PFSK-1 (cell line): ENCODE results near the gene ZNF530.
A peak's percentile ranks its signal among the peaks of the same experiment; 100 is the strongest.

Source experiments
- FOXP2 ChIP-seq: optimal IDR thresholded peaks from 2 replicates; pipeline ENCODE3; 2011; ENCODE audit warnings: borderline replicate concordance, control low read depth, inconsistent platforms; ENCODE audit not compliant: insufficient read depth; ENCODE audit errors: extremely low read length, extremely low read depth
- POLR2AphosphoS5 ChIP-seq: IDR thresholded peaks from 2 replicates; pipeline ENCODE4 v1.6.1; 2012; ENCODE audit warnings: low read depth, mild to moderate bottlenecking, control low read depth, low read length, moderate library complexity
- SIN3A ChIP-seq: IDR thresholded peaks from 2 replicates; pipeline ENCODE4 v1.6.1; 2012; ENCODE audit warnings: mild to moderate bottlenecking, low read length, moderate library complexity, borderline replicate concordance; ENCODE audit not compliant: insufficient read depth
- TAF1 ChIP-seq: IDR thresholded peaks from 2 replicates; pipeline ENCODE4 v1.6.1; 2012; ENCODE audit warnings: low read length, control low read depth, borderline replicate concordance; ENCODE audit not compliant: insufficient read depth
- TF ChIP-seq, protein P1 (sequence below), 2 experiments: IDR thresholded peaks; 2 replicates each; pipeline versions ENCODE4 v1.6.1 to v1.8.0; 2011 to 2012; ENCODE audit warnings: low read depth in 2 of 2, low read length in 2 of 2, control low read depth in 1 of 2, inconsistent platforms in 1 of 2, mild to moderate bottlenecking in 1 of 2, moderate library complexity in 1 of 2; ENCODE audit not compliant: insufficient read depth in 1 of 2

ZNF530 gene

DNA sequence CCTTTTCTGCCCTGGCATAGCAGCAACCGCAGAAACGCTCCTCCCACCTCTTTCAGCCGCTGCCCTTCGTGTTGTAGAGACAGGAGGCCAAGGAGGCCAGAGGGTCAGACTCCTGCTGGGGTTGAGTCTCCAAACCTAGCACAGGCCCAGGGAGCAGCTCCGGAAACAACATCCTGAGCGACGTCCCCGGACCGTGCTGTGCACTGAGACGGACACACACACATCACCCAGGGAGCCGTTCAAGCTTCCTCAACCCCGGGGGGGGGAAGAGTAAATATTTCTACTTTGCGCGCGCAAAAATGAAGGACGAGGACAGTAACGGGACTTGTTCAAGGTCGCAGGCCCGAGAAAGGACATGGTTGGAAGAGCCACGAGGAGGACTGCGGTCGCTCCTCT lies 40.7 kb upstream of the ZNF530 start:
- no peak for TF ChIP-seq SIN3A
- no peak for TF ChIP-seq FOXP2
- TF ChIP-seq, protein P1, sequence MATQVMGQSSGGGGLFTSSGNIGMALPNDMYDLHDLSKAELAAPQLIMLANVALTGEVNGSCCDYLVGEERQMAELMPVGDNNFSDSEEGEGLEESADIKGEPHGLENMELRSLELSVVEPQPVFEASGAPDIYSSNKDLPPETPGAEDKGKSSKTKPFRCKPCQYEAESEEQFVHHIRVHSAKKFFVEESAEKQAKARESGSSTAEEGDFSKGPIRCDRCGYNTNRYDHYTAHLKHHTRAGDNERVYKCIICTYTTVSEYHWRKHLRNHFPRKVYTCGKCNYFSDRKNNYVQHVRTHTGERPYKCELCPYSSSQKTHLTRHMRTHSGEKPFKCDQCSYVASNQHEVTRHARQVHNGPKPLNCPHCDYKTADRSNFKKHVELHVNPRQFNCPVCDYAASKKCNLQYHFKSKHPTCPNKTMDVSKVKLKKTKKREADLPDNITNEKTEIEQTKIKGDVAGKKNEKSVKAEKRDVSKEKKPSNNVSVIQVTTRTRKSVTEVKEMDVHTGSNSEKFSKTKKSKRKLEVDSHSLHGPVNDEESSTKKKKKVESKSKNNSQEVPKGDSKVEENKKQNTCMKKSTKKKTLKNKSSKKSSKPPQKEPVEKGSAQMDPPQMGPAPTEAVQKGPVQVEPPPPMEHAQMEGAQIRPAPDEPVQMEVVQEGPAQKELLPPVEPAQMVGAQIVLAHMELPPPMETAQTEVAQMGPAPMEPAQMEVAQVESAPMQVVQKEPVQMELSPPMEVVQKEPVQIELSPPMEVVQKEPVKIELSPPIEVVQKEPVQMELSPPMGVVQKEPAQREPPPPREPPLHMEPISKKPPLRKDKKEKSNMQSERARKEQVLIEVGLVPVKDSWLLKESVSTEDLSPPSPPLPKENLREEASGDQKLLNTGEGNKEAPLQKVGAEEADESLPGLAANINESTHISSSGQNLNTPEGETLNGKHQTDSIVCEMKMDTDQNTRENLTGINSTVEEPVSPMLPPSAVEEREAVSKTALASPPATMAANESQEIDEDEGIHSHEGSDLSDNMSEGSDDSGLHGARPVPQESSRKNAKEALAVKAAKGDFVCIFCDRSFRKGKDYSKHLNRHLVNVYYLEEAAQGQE (IDR thresholded peaks at IDR 0.05; ENCODE audit: insufficient read depth in 1 of 2, low read depth in 2 of 2, low read length in 2 of 2): no peak
- no peak for TF ChIP-seq POLR2AphosphoS5
- TF ChIP-seq TAF1: no peak

DNA sequence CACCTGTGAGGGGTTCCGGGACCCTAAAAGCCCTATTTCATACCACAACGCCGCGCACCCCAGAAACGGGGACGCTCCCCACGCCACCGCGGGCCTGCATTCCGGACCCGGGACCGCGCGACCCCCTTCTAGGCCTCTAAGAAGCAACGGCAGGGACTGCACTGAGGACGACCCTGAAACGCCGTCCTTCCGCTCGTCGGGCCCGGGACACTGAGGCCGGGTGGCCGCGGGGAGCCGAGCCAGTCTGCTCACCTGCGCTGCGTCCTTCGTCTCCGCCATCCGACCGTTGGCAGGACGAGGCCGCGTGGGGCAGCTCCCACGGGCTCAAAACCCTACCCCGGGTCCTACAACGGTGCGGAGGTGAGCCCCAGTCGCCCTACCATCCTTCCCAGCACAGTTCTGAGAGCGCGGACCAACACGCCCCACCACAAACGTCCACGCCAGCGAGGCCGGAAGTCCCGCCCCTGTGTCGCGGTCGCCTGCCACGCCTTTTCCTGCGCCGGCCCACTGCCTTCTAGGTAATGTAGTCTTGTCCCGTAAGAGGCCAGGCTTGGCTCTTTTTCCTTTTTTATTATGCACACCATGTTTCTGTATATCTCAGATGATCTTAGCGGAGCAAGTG lies 40.2 kb upstream of the ZNF530 start, which contains the start of gene ZNF550:
TSS of gene ZNF550 (minus strand) at position 460 of the 622 bp plus-strand sequence. CDS start at position 279, 181 bp downstream.
- TF ChIP-seq SIN3A: peak; percentile 71; the same call in 1 of the 2 replicates
- TF ChIP-seq FOXP2: no peak
- TF ChIP-seq TAF1: peak; percentile 78
- TF ChIP-seq POLR2AphosphoS5: peak; percentile 89

DNA sequence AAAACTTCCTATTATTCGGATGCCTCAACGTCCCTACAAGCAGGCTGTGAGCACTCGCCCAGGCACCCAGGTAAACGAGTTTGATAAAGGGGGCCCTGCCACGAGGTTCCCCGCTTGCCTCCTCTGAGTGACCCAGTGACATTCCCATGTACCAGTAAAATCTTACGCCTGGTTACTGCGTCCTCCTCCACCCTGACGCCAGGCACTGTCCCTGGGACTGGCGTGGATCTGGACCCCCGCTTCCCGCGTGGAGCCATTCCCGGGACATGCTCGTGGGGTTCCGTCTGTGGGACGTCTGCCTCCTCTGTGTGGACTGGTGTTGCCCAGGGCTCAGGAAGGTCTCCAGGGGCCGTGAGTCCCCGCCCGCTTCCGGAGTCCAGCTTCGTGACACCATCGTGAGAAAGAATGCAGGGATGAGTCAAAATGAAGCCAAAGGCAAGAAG lies 39.6 kb upstream of the ZNF530 start:
- TF ChIP-seq SIN3A: no peak
- TF ChIP-seq POLR2AphosphoS5: no peak
- TF ChIP-seq TAF1: no peak
- TF ChIP-seq, protein P1 (IDR thresholded peaks at IDR 0.05; ENCODE audit: insufficient read depth in 1 of 2, low read depth in 2 of 2, low read length in 2 of 2): no peak
- TF ChIP-seq FOXP2: no peak

DNA sequence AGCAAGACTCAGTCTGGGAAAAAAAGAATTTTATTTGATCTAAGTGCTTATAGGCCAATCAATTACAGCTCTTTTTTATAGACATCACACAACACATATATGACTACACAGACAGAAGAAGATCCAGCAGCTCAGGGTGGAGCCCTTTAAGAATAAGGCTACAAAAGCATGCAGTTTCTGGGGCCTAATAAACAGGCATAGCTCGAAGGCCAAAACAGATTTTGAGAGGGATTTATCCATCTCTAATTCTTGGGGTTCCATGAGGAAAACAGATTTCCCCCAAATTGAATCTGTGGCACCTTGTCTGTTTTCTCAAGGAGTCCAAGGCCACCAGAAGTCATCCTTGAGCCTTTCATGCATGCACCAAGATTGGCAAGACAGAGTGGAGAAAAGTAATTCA lies 36.1 kb upstream of the ZNF530 start:
- TF ChIP-seq, protein P1 (IDR thresholded peaks at IDR 0.05; ENCODE audit: insufficient read depth in 1 of 2, low read depth in 2 of 2, low read length in 2 of 2): no peak
- TF ChIP-seq SIN3A (no peak), TAF1 (no peak), POLR2AphosphoS5 (no peak), FOXP2 (no peak)

DNA sequence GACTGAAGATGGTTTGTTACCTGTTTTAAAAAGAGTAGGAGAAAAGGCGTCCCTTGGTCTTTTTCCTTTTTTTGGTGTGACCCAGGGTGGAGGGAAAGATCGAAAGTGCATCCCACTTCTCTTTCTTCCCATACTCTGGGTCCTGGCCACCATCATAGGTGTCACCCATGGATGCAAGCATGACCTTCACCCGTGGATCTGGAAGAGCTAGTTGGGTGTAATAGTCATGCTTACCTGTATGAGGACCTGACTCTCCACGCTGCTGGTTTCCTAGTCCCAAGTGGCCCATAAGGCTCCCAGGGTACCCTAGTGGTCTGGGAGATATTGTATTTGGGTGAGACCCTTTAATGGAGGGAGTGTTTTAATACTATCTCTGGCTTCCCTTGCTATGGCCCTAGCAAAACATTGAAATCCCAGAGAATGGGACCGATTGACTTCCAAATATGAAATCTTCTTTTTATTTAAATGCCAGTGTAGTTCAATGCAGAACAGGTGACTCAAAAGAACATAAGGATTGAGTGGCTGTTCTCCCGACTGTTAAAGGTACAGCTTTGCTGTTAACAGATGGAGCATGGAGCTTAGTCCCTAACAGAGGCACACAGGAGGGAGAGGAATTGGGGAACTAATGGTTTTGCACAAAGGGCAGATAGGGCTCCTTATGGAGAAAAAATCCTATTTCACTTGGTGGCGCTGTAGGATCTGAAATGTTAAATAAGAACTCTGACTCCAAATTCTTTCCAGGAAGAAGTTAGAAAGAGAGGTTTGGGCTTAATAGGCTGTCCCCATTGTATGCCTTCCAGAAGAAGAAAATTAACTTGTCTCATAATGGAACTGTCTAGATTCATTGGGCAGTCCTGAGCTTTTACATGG lies 33.1 kb upstream of the ZNF530 start:
- TF ChIP-seq POLR2AphosphoS5 (no peak), SIN3A (no peak), FOXP2 (no peak), TAF1 (no peak)
- TF ChIP-seq, protein P1 (IDR thresholded peaks at IDR 0.05; ENCODE audit: insufficient read depth in 1 of 2, low read depth in 2 of 2, low read length in 2 of 2): no peak
